ENCODE data around the gene TFPI. TPM values are rescaled to one million over a fixed set of nuclear protein-coding genes. Genes with fewer than 3 reads are reported as not detected.

TFPI gene
- total RNA-seq, 1 donor from 2014 or later = 0.59 TPM

DNA sequence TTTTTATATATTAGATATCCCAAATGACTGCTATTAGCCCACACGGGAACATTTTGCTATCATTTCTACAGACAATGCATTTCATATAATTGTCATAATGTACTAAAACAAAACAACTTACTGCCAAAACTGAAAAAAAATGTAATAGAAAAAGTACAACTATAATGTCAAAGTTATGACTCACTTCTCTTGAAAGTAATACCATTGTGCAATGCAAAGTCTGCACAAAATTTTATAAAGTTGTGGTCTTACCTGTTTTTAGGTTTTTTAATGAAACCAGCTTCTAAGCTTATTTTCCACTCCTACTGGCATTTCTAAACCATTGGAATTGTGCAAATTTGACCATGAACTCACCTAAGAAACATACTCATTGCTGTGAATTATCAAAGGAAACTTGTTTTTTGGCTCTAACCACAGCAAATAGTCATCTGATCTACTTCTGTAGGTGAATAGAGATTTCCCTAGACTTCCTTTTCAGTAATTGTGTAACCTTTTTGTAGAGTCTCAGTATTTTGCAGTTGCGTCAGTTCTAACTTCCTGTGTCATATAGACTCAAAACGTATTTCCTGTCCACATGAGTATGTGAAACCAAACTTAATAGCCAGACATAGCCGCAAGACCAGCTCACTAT lies 31.9 kb upstream of the TFPI start:
- Mint-ChIP-seq H3K4me3 (ENCODE audit: unreplicated experiment) (no peak overlapping the region), H3K4me1 (ENCODE audit: low read depth, unreplicated experiment) (no peaks in the 10 kb centered on the region), H3K27me3 (ENCODE audit: unreplicated experiment) (no peaks in the 10 kb centered on the region), H3K9me3 (ENCODE audit: unreplicated experiment) (no peaks in the 10 kb centered on the region), H3K36me3 (ENCODE audit: unreplicated experiment) (no peaks in the 10 kb centered on the region), H3K27ac (ENCODE audit: unreplicated experiment) (no peak overlapping the region)
- DNase-seq = no peak
- TF ChIP-seq, protein P1, sequence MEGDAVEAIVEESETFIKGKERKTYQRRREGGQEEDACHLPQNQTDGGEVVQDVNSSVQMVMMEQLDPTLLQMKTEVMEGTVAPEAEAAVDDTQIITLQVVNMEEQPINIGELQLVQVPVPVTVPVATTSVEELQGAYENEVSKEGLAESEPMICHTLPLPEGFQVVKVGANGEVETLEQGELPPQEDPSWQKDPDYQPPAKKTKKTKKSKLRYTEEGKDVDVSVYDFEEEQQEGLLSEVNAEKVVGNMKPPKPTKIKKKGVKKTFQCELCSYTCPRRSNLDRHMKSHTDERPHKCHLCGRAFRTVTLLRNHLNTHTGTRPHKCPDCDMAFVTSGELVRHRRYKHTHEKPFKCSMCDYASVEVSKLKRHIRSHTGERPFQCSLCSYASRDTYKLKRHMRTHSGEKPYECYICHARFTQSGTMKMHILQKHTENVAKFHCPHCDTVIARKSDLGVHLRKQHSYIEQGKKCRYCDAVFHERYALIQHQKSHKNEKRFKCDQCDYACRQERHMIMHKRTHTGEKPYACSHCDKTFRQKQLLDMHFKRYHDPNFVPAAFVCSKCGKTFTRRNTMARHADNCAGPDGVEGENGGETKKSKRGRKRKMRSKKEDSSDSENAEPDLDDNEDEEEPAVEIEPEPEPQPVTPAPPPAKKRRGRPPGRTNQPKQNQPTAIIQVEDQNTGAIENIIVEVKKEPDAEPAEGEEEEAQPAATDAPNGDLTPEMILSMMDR (IDR thresholded peaks at IDR 0.05; ENCODE audit: partially characterized antibody, unreplicated experiment) = no peak

DNA sequence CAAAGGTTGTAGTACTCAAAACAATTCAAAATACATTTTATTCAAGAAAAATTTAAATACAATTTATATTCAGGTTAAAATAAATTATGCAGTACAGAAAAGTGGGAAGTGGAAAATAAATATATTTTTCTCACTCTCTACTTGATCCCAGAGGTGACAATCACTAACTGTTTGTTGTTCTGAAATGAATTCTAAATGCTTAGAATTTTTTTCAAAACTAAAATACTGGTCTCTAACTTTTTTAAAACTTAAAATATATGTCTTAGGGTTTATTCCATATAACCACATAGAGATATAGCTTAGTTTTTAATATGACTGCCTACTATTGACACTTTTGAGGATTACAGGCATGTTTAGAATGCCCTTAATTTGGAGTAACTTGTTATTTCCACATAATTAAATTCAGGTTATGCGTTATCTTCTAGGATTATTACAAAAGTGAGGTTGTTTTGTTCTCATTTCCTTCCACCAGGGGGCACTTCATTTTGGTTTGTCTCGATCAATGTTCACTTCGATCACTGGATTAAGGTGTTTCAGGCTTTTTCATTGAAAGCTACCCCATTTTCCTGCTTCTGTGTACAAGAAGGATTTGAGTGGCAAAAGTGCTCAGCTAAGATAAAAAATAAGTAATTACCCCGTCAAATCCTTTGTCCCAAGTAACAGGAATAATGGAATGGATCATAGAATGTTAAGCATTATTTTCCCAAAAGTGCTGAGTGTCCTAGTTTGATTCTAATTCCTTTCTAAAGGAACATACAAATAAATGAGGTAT lies 27.1 kb upstream of the TFPI start:
- H3K27me3 Mint-ChIP-seq (ENCODE audit: unreplicated experiment) = no peaks in the 10 kb centered on the region
- H3K4me3 Mint-ChIP-seq (ENCODE audit: unreplicated experiment) = no peak overlapping the region
- no peaks in the 10 kb centered on the region for H3K4me1 Mint-ChIP-seq (ENCODE audit: low read depth, unreplicated experiment)
- no peak overlapping the region for H3K27ac Mint-ChIP-seq (ENCODE audit: unreplicated experiment)
- no peaks in the 10 kb centered on the region for H3K9me3 Mint-ChIP-seq (ENCODE audit: unreplicated experiment)
- no peak for DNase-seq
- H3K36me3 Mint-ChIP-seq (ENCODE audit: unreplicated experiment) = no peaks in the 10 kb centered on the region
- TF ChIP-seq, protein P1 (IDR thresholded peaks at IDR 0.05; ENCODE audit: partially characterized antibody, unreplicated experiment) = peak; percentile 95

DNA sequence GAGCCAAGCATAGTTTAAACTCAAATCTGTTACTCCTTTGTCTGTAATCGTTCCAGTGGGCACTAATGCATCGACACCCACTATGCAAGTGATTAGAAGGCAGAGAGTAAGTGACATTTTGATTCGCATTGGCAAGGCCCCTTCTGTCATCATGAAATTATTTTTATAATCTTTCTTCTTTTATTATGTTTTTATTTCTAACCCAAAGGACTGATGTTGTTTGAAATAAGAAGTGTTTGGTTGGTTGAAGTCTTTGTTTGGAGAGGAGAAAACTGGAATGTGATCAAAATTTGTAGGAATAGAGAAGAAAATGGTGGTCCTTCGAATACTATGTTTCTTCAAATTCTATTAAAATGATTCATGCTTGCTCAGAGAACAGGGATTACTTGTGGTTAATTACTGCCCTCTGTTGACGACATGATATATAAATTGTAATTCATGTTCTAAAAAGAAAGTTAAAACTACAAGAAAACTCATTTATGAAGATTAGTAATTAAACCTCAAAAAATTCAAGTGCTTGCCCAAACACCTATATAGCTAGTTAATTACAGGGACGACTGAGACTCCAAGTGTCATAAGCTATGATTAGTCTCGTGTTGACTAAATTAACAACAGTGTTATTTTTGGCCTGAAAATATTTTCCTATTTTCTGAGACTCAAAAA lies 26.4 kb upstream of the TFPI start:
- no peaks in the 10 kb centered on the region for H3K27me3 Mint-ChIP-seq (ENCODE audit: unreplicated experiment)
- TF ChIP-seq, protein P1 (IDR thresholded peaks at IDR 0.05; ENCODE audit: partially characterized antibody, unreplicated experiment) = no peak
- no peak for DNase-seq
- no peaks in the 10 kb centered on the region for H3K36me3 Mint-ChIP-seq (ENCODE audit: unreplicated experiment)
- H3K4me1 Mint-ChIP-seq (ENCODE audit: low read depth, unreplicated experiment) = no peaks in the 10 kb centered on the region
- no peak overlapping the region for H3K4me3 Mint-ChIP-seq (ENCODE audit: unreplicated experiment)
- no peaks in the 10 kb centered on the region for H3K9me3 Mint-ChIP-seq (ENCODE audit: unreplicated experiment)
- no peak overlapping the region for H3K27ac Mint-ChIP-seq (ENCODE audit: unreplicated experiment)

DNA sequence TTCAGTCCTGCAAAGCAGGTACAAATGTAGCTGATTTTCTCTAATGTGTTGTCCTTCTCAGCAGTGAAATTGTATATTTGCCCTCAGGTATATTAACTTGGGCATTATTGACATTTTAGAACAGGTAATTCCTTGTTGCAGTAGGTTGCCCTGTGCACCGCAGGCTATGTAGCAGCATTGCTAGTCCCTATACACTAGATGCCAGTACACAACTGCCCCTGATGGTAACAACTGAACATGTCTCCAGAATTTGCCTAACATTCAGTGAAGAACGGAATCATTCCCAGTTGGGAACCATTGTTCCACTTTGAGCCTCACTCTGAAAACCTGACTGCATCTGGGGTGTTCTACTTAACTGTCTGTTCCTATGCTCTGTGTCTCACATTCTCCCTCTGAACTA lies 23.1 kb upstream of the TFPI start:
- TF ChIP-seq, protein P1 (IDR thresholded peaks at IDR 0.05; ENCODE audit: partially characterized antibody, unreplicated experiment) = no peak
- Mint-ChIP-seq H3K9me3 (ENCODE audit: unreplicated experiment) (no peaks in the 10 kb centered on the region), H3K27me3 (ENCODE audit: unreplicated experiment) (peaks cover 1% of the 10 kb centered on the region), H3K27ac (ENCODE audit: unreplicated experiment) (no peak overlapping the region), H3K36me3 (ENCODE audit: unreplicated experiment) (no peaks in the 10 kb centered on the region), H3K4me3 (ENCODE audit: unreplicated experiment) (no peak overlapping the region), H3K4me1 (ENCODE audit: low read depth, unreplicated experiment) (no peaks in the 10 kb centered on the region)
- no peak for DNase-seq

DNA sequence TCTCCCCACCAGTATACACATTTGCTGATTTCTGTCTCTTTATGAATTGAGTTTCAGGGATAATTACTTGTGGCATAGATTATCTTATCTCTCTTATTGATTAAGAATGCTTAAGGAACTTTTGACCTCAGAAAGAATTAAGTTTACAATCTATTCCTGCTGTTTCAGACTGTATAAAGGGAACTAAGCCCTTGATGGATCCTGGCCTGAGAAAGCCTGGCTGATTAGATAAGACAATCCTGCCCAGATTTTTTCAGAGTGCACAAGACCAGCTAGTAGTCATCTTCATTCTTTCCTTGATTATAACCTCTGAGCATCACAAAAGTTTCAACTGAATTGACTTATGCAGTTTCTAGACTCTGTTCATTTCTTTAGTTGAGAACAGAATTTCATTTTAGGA lies 22.7 kb upstream of the TFPI start:
- Mint-ChIP-seq H3K36me3 (ENCODE audit: unreplicated experiment) (no peaks in the 10 kb centered on the region), H3K27ac (ENCODE audit: unreplicated experiment) (no peak overlapping the region)
- no peak for DNase-seq

More for the DNA sequence above, 22.7 kb upstream of the TFPI start:
- peaks cover 1% of the 10 kb centered on the region for H3K27me3 Mint-ChIP-seq (ENCODE audit: unreplicated experiment)
- no peak overlapping the region for H3K4me3 Mint-ChIP-seq (ENCODE audit: unreplicated experiment)
- H3K4me1 Mint-ChIP-seq (ENCODE audit: low read depth, unreplicated experiment) = no peaks in the 10 kb centered on the region
- no peaks in the 10 kb centered on the region for H3K9me3 Mint-ChIP-seq (ENCODE audit: unreplicated experiment)
- TF ChIP-seq, protein P1 (IDR thresholded peaks at IDR 0.05; ENCODE audit: partially characterized antibody, unreplicated experiment) = no peak
